SK-N-MC (cell line): ENCODE data around the gene RP2.

ENCODE experiments used
- EZH2 ChIP-seq: fragments of 200-600 bp; sonication (generic); IDR thresholded peaks from one replicate; pipeline ENCODE4 v1.6.1; 2017; ENCODE audit warnings: antibody characterized with exemption
- POLR2AphosphoS5 ChIP-seq: IDR thresholded peaks from 2 replicates; pipeline ENCODE4 v1.6.1; 2012; ENCODE audit warnings: mild to moderate bottlenecking, low read depth, low read length, borderline replicate concordance

DNA sequence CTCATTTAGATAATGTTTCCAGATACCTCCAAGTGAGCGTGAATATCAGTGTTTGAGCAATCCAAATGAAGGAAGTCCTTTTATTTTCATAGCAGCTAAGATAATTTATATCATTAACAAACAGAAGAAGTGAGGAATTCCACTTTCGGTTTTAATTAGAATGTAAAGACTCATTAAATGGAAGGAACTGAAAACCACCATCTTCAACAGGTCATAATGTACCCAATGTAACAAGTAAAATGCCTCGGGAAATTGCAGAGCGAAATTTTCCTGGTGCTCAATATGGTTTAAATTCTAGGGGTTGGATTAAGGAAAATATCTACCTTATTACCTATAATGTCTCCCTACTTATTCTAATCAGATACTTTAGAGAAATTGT is 44.0 kb upstream of the RP2 start:
- TF ChIP-seq EZH2, result no peak
- TF ChIP-seq POLR2AphosphoS5, result no peak
